H1 (cell line): ENCODE data around the gene SSTR4. TPM values are rescaled to one million over a fixed set of nuclear protein-coding genes. Genes with fewer than 3 reads are reported as not detected.

Experiments used
- CTCF ChIA-PET: fragments of 300-600 bp; sonication (Branson Sonifier 250); formaldehyde crosslinking; loops from one replicate; lab custom pipeline; 2021; ENCODE audit not compliant: partially characterized antibody; lab: Charles Lee
- POLR2A ChIA-PET: fragments of 300-600 bp; sonication (Branson Sonifier 250); formaldehyde crosslinking; loops from one replicate; lab custom pipeline; 2021; ENCODE audit warnings: inconsistent platforms; ENCODE audit not compliant: partially characterized antibody; lab: Charles Lee
- DNase-seq, 2 experiments: peaks; one replicate each; pipeline versions ENCODE4 v3.0.0 to v3.0.0-alpha.2; 2010 to 2022; ENCODE audit warnings: low spot score in 2 of 2, low read depth in 1 of 2, mixed read lengths in 1 of 2
- FAIRE-seq: peaks from 2 replicates; lab custom pipeline; 2011; peaks lifted over from hg19 to GRCh38; lab: Jason Lieb, UNC
- H2AFZ ChIP-seq: 2 replicates; pipeline ENCODE4 v1.8.1; 2012; ENCODE audit warnings: low read length, inconsistent platforms
- H2AK5ac ChIP-seq: 2 replicates; pipeline ENCODE4 v1.6.1; 2013; ENCODE audit warnings: low read depth, low read length
- H2BK120ac ChIP-seq: replicated peaks from 2 replicates; pipeline ENCODE3; 2013; ENCODE audit warnings: low read depth, low read length, inconsistent platforms
- H2BK12ac ChIP-seq: 2 replicates; pipeline ENCODE4 v1.6.1; 2013; ENCODE audit warnings: low read depth, low read length
- H2BK15ac ChIP-seq: 2 replicates; pipeline ENCODE4 v1.6.1; 2013; ENCODE audit warnings: low read length
- H2BK20ac ChIP-seq: 2 replicates; pipeline ENCODE4 v1.6.1; 2013; ENCODE audit warnings: low read length
- H2BK5ac ChIP-seq: 2 replicates; pipeline ENCODE4 v1.6.1; 2013; ENCODE audit warnings: low read depth, low read length
- H3K14ac ChIP-seq: 2 replicates; pipeline ENCODE4 v1.6.1; 2013; ENCODE audit warnings: inconsistent platforms; ENCODE audit not compliant: insufficient read length
- H3K18ac ChIP-seq: 2 replicates; pipeline ENCODE4 v1.6.1; 2013; ENCODE audit warnings: low read length; ENCODE audit errors: extremely low read depth
- H3K23ac ChIP-seq: 2 replicates; pipeline ENCODE4 v1.6.1; 2013; ENCODE audit warnings: inconsistent platforms; ENCODE audit not compliant: insufficient read length
- H3K23me2 ChIP-seq: 2 replicates; pipeline ENCODE4 v1.6.1; 2013; ENCODE audit warnings: low read depth, low read length
- H3K27ac ChIP-seq: 2 replicates; pipeline ENCODE4 v1.6.1; 2011; ENCODE audit warnings: low read depth, low read length, inconsistent platforms
- H3K27me3 ChIP-seq, 4 experiments: replicated peaks in 1 of 4; 1 replicate in 1 of 4; 2 replicates in 3 of 4; pipeline versions ENCODE4 v1.6.1 to v1.8.1; 2011 to 2013; ENCODE audit warnings: low read length in 3 of 4, mild to moderate bottlenecking in 3 of 4, inconsistent platforms in 2 of 4, mixed read lengths in 2 of 4, moderate library complexity in 1 of 4; ENCODE audit not compliant: control insufficient read depth in 3 of 4, insufficient read depth in 3 of 4; ENCODE audit errors: extremely low read depth in 1 of 4
- H3K36me3 ChIP-seq, 4 experiments: 2 replicates each; pipeline versions ENCODE4 v1.6.1 to v1.8.1; 2011 to 2013; ENCODE audit warnings: mild to moderate bottlenecking in 4 of 4, low read length in 3 of 4, moderate library complexity in 2 of 4, control low read depth in 1 of 4, inconsistent platforms in 1 of 4; ENCODE audit not compliant: insufficient read depth in 4 of 4, control insufficient read depth in 2 of 4
- H3K4ac ChIP-seq: replicated peaks from 2 replicates; pipeline ENCODE3; 2013; ENCODE audit warnings: low read length, low read depth, mixed read lengths, inconsistent platforms; ENCODE audit not compliant: insufficient read length
- H3K4me1 ChIP-seq, 4 experiments: replicated peaks in 1 of 4; 1 replicate in 1 of 4; 2 replicates in 3 of 4; pipeline versions ENCODE4 v1.6.1 to v1.8.1; 2011 to 2013; ENCODE audit warnings: low read length in 3 of 4, inconsistent platforms in 2 of 4, mixed read lengths in 1 of 4; ENCODE audit not compliant: insufficient read depth in 4 of 4, control insufficient read depth in 3 of 4
- H3K4me2 ChIP-seq, 2 experiments: 2 replicates each; pipeline versions ENCODE4 v1.6.1 to v1.8.1; 2011 to 2013; ENCODE audit warnings: low read depth in 2 of 2, low read length in 2 of 2, control low read depth in 1 of 2, inconsistent platforms in 1 of 2, mild to moderate bottlenecking in 1 of 2; ENCODE audit not compliant: insufficient read depth in 1 of 2
- H3K4me3 ChIP-seq, 4 experiments: fragments of 200-600, 300-600 bp in 1 of 4; sonication (generic), shearing (Covaris generic), sonication (Bioruptor Twin) in 1 of 4; 2 replicates each; pipeline versions ENCODE4 v1.5.1 to v1.8.1; 2011 to 2016; ENCODE audit warnings: low read length in 4 of 4, low read depth in 3 of 4, control low read depth in 2 of 4, inconsistent platforms in 2 of 4, mild to moderate bottlenecking in 2 of 4, mixed read lengths in 1 of 4, moderate library complexity in 1 of 4; ENCODE audit not compliant: insufficient read depth in 2 of 4; ENCODE audit errors: extremely low read depth in 1 of 4
- H3K56ac ChIP-seq: replicated peaks from 2 replicates; pipeline ENCODE3; 2013; ENCODE audit warnings: low read depth, mild to moderate bottlenecking, mixed read lengths, low read length, inconsistent platforms; ENCODE audit not compliant: insufficient read length
- H3K79me1 ChIP-seq: 2 replicates; pipeline ENCODE4 v1.6.1; 2013; ENCODE audit warnings: low read depth, low read length, control low read depth
- H3K79me2 ChIP-seq, 2 experiments: 2 replicates each; pipeline versions ENCODE4 v1.6.1 to v1.8.1; 2012 to 2013; ENCODE audit warnings: low read length in 2 of 2, mild to moderate bottlenecking in 2 of 2, inconsistent platforms in 1 of 2; ENCODE audit not compliant: insufficient read depth in 2 of 2, control insufficient read depth in 1 of 2
- H3K9ac ChIP-seq, 4 experiments: replicated peaks in 1 of 4; 1 replicate in 1 of 4; 2 replicates in 3 of 4; pipeline versions ENCODE4 v1.6.1 to v1.8.1; 2011 to 2013; ENCODE audit warnings: low read depth in 3 of 4, low read length in 3 of 4, control low read depth in 2 of 4, mild to moderate bottlenecking in 2 of 4, moderate library complexity in 2 of 4, inconsistent platforms in 1 of 4; ENCODE audit errors: extremely low read depth in 1 of 4
- H3K9me3 ChIP-seq, 2 experiments: 2 replicates each; pipeline versions ENCODE4 v1.6.1 to v1.8.1; 2012 to 2013; ENCODE audit warnings: mild to moderate bottlenecking in 2 of 2, moderate library complexity in 2 of 2, control low read depth in 1 of 2, inconsistent platforms in 1 of 2, low read depth in 1 of 2, low read length in 1 of 2, mixed read lengths in 1 of 2; ENCODE audit not compliant: insufficient read depth in 2 of 2
- H4K20me1 ChIP-seq, 2 experiments: replicated peaks in 1 of 2; 2 replicates each; pipeline versions ENCODE3 to v1.8.1; 2011 to 2013; ENCODE audit warnings: inconsistent platforms in 2 of 2, low read length in 2 of 2, mild to moderate bottlenecking in 1 of 2; ENCODE audit not compliant: insufficient read depth in 2 of 2, control insufficient read depth in 1 of 2
- H4K5ac ChIP-seq: 2 replicates; pipeline ENCODE4 v1.6.1; 2013; ENCODE audit warnings: low read length, low read depth, mixed read lengths, inconsistent platforms; ENCODE audit not compliant: insufficient read length
- H4K8ac ChIP-seq: 2 replicates; pipeline ENCODE4 v1.8.0; 2013; ENCODE audit warnings: mild to moderate bottlenecking, moderate library complexity, low read length, inconsistent platforms; ENCODE audit not compliant: insufficient read depth; ENCODE audit errors: extremely low read depth
- H4K91ac ChIP-seq: replicated peaks from 2 replicates; pipeline ENCODE3; 2013; ENCODE audit warnings: low read length, mixed read lengths, inconsistent platforms; ENCODE audit not compliant: insufficient read length
- CHD1 ChIP-seq: IDR thresholded peaks from 2 replicates; pipeline ENCODE4 v1.6.1; 2012; ENCODE audit warnings: low read depth, low read length, improper control_type of control experiment
- CTCF ChIP-seq, 3 experiments: IDR thresholded peaks; 1 replicate in 2 of 3; 2 replicates in 1 of 3; pipeline versions ENCODE4 v1.5.1 to v1.6.1; 2011; ENCODE audit warnings: low read length in 3 of 3, mild to moderate bottlenecking in 3 of 3, inconsistent platforms in 2 of 3, low read depth in 1 of 3, moderate library complexity in 1 of 3; ENCODE audit not compliant: insufficient read depth in 1 of 3; ENCODE audit errors: control extremely low read depth in 1 of 3
- EGR1 ChIP-seq: IDR thresholded peaks from 2 replicates; pipeline ENCODE4 v1.6.1; 2011; ENCODE audit warnings: low read depth, low read length, borderline replicate concordance
- MAX ChIP-seq: IDR thresholded peaks from 2 replicates; pipeline ENCODE4 v1.6.1; 2012; ENCODE audit warnings: inconsistent platforms
- RAD21 ChIP-seq, 2 experiments: IDR thresholded peaks in 1 of 2; conservative IDR thresholded peaks in 1 of 2; 2 replicates each; pipeline ENCODE4 v1.6.1; 2011; ENCODE audit warnings: low read depth in 2 of 2, low read length in 2 of 2, improper control_type of control experiment in 1 of 2, inconsistent platforms in 1 of 2, mild to moderate bottlenecking in 1 of 2, moderate library complexity in 1 of 2
- RBBP5 ChIP-seq: IDR thresholded peaks from 2 replicates; pipeline ENCODE4 v1.7.1; 2012; ENCODE audit warnings: low read depth, mild to moderate bottlenecking, inconsistent platforms, low read length, moderate library complexity, borderline replicate concordance
- SIN3A ChIP-seq, 2 experiments: IDR thresholded peaks in 1 of 2; conservative IDR thresholded peaks in 1 of 2; 2 replicates each; pipeline ENCODE4 v1.6.1; 2011 to 2012; ENCODE audit warnings: low read length in 2 of 2, improper control_type of control experiment in 1 of 2, low read depth in 1 of 2, mild to moderate bottlenecking in 1 of 2
- SP2 ChIP-seq: IDR thresholded peaks from 2 replicates; pipeline ENCODE4 v1.6.1; 2012; ENCODE audit warnings: mild to moderate bottlenecking, low read length, inconsistent platforms
- USF2 ChIP-seq: IDR thresholded peaks from 2 replicates; pipeline ENCODE4 v1.6.1; 2011; ENCODE audit warnings: low read length, improper control_type of control experiment
- polyA plus RNA-seq, 7 experiments: library from polyadenylated mRNA; depleted of rRNA in 3 of 7; stranded (reverse) in 5 of 7; unstranded in 2 of 7; fragments of >200 nt in 5 of 7; fragments of 200-250 nt in 2 of 7; gene quantifications; 1 replicate in 5 of 7; 2 replicates in 1 of 7; 4 replicates in 1 of 7; pipeline versions ENCODE4 v1.2.1 to v1.2.3, GENCODE V29; 2011 to 2013; ENCODE audit warnings: missing spikeins in 2 of 7, mixed read lengths in 2 of 7
- total RNA-seq: library from RNA; stranded (reverse); fragmentation: NEBNext Ultra II Directional; extraction: Animal tissue kit (Norgen Biotek cat#: 25700); gene quantifications from 2 replicates; pipeline ENCODE4 v1.2.1, GENCODE V29; 2021

Gene SSTR4
- total and polyA plus RNA-seq, 2 of the 8 experiments (the other 6 are each of a cell fraction or from before 2014, with no cell fraction given) = 0.05 TPM; not detected in 1

- Histone ChIP-seq H2BK20ac (peak overlapping the region; percentile 29), H3K56ac (no peak overlapping the region), H3K9ac (no peak overlapping the region), H3K36me3 (no peaks in the 10 kb centered on the region), H2BK12ac (peak overlapping the region; percentile 4; the same call in 1 of the 2 replicates), H3K9me3 (no peaks in the 10 kb centered on the region), H3K4me3 (no peak overlapping the region), H3K23me2 (no peaks in the 10 kb centered on the region), H3K14ac (no peak overlapping the region), H2AFZ (no peak overlapping the region), H3K4me1 (peaks cover 0 to 9% (median 4%) of the 10 kb centered on the region in 4 experiments; a peak in 5 of 7 replicates), H3K79me2 (no peaks in the 10 kb centered on the region), H3K27me3 (no peaks in the 10 kb centered on the region), H3K4ac (no peak overlapping the region), H2AK5ac (peak overlapping the region; percentile 19; the same call in 1 of the 2 replicates), H3K79me1 (no peaks in the 10 kb centered on the region), H2BK5ac (peak overlapping the region; percentile 80; the same call in 1 of the 2 replicates), H3K23ac (no peak overlapping the region), H4K91ac (no peak overlapping the region), H4K5ac (no peak overlapping the region), H4K20me1 (no peaks in the 10 kb centered on the region), H3K4me2 (peak overlapping the region; percentile 9 to 36; a peak in 2 of 4 replicates), H2BK120ac (peak overlapping the region; percentile 7), H2BK15ac (peak overlapping the region; percentile 31; the same call in 1 of the 2 replicates), H3K18ac (no peak overlapping the region), H4K8ac (no peak overlapping the region), H3K27ac (0 out of 2 replicates have a peak overlapping the region, but pooled peaks have one; percentile 4)
- DNase-seq = no peak
- POLR2A ChIA-PET = interaction anchor here (0.8 to 2.4 kb wide), 2 partner anchors 12 to 287 kb away, joined by 3 to 13 read pairs; no protein-coding TSS in a partner anchor
- no peak for FAIRE-seq
- CTCF ChIA-PET = interaction anchor here (0.6 to 11.7 kb wide), 16 partner anchors 10 to 694 kb away, joined by 3 to 90 read pairs (median 5); partner anchors contain the start of gene THBD
- TF ChIP-seq RBBP5 (no peak), SIN3A (conservative IDR thresholded peaks at IDR 0.05 in 1 of 2, IDR thresholded peaks at IDR 0.05 in 1 of 2; ENCODE audit: low read depth in 1 of 2, low read length in 2 of 2) (no peak), RAD21 (IDR thresholded peaks at IDR 0.05 in 1 of 2, conservative IDR thresholded peaks at IDR 0.05 in 1 of 2; ENCODE audit: low read depth in 2 of 2, low read length in 2 of 2) (no peak), USF2 (no peak), SP2 (no peak), MAX (no peak), CHD1 (no peak), CTCF (IDR thresholded peaks at IDR 0.05; ENCODE audit: control extremely low read depth in 1 of 3, insufficient read depth in 1 of 3, low read depth in 1 of 3, low read length in 3 of 3) (no peak), EGR1 (no peak)
These were observed 27.5 kb downstream of the SSTR4 start for GRCh38 chr20:23062632-23063031.
